Measurements from ENCODE around the gene EXOC4.
"Not testable (repeated sequence)": the region's sequence is repeated elsewhere in the genome, so short reads cannot be mapped to it uniquely, and the experiment has no call there.

Gene EXOC4

DNA sequence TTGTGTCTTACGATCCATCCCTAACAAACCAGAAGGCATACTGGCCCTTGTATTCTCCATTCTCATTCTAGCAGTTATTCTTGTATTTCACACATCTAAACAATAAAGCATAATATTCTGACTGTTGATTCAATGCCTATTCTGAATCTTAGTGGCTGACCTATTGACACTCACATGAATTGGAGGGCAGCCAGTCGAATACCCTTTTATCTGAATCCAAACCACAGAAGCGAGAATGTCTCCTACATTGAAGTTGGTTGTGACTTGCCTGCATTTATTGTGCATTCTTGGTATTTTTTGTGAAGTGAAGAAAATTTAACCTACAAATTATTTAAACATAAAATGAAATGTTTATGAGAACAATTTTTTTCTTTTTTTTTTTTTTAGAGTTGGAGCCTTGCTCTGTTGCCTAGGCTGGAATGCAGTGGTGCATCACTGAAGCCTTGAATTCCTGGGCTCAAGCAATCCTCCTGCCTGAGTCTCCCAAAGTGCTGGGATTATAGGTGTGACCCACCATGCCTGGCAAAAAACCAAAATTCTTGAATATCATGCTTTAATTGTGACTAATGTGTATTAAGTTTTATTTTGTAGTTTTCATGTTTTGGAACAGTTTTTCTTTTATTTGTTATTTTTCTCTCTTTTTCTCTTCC is 22.7 kb downstream of the EXOC4 start:
- no peak for DNase-seq (ENCODE audit: low read depth, low spot score)

DNA sequence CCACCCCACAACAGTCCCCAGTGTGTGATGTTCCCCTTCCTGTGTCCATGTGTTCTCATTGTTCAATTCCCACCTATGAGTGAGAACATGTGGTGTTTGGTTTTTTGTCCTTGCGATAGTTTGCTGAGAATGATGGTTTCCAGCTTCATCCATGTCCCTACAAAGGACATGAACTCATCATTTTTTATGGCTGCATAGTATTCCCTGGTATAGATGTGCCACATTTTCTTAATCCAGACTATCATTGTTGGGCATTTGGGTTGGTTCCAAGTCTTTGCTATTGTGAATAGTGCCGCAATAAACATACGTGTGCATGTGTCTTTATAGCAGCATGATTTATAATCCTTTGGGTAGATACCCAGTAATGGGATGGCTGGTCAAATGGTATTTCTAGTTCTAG is 26.1 kb downstream of the EXOC4 start:
- DNase-seq (ENCODE audit: low read depth, low spot score), result not testable (repeated sequence)

DNA sequence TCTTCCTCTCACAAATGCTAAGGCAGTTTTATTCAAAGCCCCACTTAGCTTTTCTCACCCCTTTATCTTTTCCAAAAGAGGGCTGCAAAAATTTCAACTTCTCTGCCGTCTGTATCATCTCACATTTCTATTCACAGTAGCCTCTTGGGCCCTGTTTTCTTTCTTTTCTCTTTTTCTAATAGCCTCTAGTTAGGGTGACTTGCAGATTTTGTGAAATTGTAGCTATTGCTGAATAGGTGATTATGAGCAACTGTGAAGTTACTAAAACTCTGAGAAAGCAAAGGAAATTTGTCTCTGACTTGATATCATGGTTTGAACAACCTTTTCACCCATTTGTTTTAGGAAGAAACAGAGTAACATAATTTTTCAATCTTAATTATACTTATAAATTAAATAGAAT is 29.2 kb downstream of the EXOC4 start:
- DNase-seq (ENCODE audit: low read depth, low spot score), result no peak

DNA sequence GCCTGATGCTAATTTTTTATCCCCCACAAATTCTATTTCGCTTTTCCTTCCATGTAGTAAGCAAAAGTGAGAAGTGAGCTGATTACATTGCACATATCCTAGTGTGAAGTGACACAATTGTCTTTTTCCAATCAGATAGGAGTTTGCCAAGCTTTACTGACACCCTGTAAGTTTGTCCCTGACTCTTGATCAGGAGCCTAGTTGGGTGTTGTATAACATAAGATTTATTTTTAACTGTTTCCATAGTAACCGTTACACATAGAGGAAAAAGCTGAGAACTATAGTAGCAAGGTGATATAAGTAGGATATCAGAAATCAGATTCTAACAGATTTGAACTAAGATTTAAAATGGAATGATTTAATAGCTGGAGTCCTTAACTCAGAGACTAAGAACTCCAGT is 31.2 kb downstream of the EXOC4 start:
- no peak for DNase-seq (ENCODE audit: low read depth, low spot score)

DNA sequence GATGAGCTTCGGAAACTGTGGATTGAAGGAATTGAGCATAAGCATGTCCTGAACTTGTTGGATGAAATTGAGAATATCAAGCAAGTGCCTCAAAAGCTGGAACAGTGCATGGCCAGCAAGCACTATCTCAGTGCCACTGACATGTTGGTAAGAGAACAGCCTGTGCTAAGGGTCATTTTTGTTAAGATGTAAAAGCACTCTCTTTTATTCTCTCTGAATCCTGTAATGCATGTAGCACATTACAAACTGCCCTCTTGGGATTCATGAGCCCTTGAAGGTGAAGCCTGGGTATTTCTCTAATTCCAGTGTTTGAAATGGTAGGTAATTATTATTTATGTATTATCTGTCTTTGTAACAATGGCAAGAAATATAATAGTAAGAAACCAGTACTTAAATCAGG is 36.1 kb downstream of the EXOC4 start:
- DNase-seq (ENCODE audit: low read depth, low spot score), result no peak

DNA sequence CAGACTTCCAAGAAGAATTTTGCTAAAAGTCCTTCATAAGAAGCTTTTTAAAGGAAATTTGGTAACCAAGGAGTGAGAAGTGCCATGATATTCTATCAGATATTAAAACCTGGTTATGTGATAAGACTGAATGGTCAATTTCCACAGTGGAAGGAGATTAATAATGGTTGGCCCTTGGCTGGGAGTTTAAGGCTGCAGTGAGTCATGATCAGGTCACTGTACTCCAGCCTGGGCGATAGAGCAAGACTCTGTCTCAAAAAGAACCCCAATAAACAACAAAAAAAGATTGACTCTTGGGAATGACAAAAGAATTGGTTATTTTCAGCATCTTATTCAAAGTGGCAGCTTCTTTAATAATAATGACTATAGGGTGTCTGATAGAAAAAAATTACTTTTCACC is 37.2 kb downstream of the EXOC4 start:
- DNase-seq (ENCODE audit: low read depth, low spot score), result no peak

DNA sequence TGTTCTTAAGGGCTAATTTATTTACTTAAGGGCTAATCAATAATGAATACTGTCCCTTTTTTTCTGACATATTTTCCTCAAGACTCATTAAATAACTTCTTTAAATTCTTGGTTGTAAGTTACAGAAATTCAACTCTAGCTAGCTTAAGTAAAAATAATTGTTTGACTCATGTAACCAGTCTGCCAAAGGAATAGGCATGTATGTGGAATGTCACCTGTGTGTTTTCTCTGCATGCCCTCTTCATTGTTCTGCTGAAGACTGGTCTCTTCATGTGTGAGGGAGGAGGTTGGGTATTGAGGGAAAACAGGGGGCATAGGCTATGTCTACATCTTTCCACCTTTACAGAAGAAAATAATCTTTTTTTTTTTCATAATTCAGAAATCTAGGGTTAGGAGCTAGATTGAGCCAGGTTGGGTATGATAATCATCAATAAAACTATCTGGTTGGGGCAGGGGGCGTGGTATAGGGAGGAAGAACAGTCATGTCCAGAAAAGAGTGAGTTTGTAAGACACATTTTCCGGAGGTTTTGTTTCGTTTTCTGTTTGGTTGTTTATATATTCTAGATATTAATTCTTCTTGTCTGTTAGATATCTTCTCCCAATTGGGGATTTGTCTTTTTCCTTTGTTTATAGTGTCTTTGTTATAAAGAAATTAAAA is 37.9 kb downstream of the EXOC4 start:
- DNase-seq (ENCODE audit: low read depth, low spot score), result no peak

DNA sequence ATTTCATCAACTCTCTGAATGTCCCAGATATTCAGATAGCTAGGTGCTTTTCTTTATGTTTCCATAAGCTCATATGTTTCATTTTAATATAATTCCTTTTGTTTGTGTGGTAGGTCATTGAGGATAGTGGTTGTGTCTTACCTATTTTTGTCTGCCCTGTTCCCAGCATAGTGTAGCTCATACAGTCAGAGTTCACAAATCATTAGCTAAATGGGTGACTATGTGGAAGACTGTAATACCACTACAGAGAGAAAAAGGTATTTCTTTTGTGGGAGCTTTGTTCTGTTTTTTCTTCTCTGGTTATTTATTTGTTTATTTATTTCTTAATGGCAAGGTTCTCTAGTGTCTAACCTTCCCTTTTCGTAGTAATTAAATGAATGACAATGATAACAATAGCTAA is 39.8 kb downstream of the EXOC4 start:
- DNase-seq (ENCODE audit: low read depth, low spot score), result no peak

DNA sequence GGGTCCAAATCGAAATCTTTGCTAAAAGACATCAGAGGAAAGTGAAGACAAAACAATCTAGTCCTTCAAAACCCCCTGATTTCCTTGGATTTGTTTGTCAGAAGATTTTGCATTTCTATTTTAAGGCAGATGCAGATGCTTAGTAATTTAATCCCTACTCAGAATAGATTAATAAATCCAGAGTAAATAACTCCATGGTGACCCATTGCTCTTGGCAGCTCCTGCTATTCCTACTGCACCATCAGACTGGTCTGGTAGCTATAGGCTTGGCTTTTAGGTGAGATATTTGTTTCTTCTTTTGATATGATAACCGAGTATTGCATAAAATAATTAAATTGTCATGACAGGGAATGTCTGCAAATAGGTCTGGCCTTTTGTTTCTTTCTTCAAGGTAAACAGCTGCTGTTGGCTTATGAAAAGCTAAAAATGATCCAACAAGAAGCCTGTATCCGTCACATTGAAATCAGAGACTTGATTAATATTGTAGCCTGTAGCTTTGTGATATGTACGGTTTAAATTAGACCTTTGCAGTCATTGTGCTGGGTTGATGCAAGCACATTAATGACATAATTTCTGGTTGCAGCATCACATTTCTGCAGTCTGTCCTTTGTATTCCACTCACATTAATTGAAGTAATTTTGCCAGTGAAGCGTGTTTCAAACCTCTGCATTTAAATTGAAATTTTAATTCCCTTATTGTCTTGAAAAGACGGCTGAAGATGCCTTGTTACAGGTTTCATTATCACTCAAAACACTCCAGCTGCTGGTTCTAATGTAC is 40.7 kb downstream of the EXOC4 start:
- DNase-seq (ENCODE audit: low read depth, low spot score), result no peak

DNA sequence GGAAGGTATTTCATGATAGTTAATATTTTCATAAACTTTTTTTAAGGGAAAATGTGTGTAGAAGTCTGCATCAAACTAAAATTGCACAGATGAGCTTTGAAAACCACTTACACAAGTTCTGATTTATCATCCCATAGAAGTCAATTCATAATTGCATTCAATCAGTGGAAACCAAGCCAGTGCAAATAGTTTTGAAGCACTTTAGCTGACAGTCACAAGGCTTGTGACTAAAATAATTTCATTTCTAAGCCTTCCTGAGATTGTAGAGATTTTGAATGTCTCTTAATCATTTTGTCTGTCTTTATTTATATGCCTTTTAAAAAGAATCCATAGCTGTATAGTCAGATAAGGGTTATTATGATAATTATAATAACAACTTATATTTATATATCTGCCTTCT is 41.4 kb downstream of the EXOC4 start:
- DNase-seq (ENCODE audit: low read depth, low spot score), result no peak

DNA sequence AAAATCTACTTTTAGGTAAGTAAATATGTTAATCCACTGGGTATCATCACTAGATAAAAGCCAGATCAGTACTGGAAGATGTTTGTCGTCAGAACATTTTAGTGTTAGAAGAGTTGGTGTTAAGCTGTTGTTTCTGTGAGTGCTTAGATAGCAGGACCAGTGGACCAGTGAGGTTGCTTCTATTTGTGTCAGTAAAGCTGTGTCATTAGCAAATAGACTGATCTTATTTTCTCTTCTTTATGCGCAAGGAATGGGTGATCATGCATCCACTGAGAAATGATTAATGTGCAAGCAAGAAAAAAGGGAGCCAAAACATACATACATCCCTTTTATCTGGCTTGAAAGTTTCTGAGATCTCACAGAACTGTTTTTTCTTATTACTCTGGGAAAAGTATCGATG is 42.6 kb downstream of the EXOC4 start:
- DNase-seq (ENCODE audit: low read depth, low spot score), result no peak

DNA sequence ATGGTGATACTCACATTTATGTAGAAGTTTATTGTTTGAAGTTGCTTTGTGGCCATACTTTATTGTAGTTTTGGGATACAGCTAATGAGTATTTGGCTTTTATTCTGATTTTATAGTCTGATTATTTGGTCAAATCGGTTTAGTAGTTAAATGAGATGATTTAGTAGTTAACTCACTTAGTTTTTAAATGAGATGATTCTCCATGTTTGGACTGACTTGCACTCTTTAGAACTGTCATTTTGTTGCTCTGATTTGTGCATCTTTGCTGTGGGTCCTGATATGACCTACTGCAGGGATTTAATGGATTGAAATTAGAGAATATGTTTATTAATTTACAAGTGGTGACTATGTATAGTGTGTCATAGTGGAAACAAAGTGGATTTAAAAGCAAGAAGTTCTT is 44.2 kb downstream of the EXOC4 start:
- no peak for DNase-seq (ENCODE audit: low read depth, low spot score)

DNA sequence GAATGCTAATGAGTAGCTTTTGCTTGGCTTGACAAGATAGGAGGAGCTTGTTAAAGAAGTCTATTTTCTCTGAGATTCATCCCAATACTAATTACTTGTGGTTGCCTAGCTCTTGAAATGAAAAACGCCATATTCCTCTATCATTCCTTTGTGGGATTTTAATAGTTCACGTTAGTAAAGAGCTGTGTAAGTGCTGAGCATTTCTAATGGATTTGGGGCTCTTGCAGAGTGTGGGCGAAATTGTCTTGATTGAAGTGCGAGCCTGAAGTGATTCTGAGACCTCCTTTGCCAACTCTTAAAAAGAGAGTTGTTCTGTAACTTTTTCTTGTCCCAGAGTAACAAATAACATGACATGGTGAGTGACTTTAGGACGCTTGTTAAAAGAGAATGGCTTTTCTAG is 45.2 kb downstream of the EXOC4 start:
- DNase-seq (ENCODE audit: low read depth, low spot score), result no peak

DNA sequence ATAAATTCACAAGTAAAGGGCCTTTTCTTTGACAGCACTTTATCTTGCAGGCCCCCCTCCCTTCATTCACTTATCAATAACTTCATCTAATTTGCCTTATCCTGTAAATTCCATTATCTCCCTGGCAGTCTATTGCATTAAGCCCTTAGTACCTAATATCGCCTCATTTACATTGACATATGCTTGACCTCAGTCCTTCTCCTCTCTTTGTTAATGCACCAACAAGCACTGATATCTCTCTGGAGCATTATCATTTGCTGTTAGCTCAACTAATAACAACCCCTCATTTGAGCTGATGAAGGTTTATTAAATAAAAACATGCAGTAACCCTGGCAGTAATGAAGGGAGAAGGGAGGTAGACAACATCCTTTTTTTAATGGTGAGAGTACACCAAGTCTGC is 46.8 kb downstream of the EXOC4 start:
- no peak for DNase-seq (ENCODE audit: low read depth, low spot score)

DNA sequence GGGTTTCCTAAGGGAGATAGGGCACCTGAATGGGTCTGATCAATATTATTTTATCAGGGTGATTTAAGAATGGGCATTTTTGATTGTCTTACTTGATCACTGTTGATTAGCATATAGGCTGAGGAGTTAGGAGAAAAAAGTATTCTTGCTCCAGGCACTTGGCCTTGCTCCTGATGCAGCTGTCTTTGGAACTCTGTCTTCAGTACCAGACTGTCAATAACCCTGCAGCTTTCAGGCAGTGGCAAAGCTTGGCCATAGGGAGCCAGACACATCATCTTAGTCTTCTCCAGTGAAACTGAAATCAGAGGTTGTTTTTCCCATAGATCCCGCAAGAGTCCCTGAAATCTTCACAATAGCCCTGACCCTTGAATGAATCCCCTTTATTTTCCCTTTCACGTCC is 47.2 kb downstream of the EXOC4 start:
- no peak for DNase-seq (ENCODE audit: low read depth, low spot score)

DNA sequence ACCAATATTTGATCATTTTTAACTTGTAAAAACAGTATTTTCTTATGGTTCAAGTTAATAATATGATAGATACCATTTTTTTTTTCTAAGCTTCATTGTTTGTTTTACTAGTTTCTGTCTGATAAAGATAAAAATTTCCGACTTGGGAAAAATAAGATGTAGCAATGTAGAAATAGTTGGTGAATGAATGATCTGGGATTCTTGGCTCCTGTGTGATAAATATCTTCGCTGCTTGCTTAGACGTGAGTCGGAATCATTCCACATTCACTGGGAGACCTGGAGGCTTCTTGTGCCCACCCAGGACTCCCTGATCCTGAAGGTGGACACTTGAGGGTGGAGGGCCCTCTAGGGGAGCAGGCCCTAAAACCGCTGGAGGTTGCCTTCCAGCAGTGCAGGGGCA is 47.9 kb downstream of the EXOC4 start:
- DNase-seq (ENCODE audit: low read depth, low spot score), result no peak

DNA sequence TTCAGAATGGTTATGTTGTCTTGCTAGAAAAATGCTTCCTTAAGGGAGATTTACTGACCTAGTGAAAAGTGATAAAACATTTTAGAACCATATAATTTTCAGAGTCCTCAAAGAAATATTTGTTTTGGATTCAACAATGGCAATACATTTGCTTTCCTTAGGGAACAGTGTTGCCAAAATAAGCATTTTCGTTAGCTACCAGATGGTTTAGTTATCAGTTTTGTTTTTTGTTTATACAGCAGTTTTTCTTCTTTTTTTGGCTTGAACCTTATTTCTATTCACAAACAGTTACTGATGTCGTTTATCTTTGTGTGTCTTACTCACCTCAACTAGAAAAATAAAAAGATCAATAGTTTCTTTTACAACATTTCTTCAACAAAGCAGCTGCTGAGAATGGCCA is 48.6 kb downstream of the EXOC4 start:
- DNase-seq (ENCODE audit: low read depth, low spot score), result peak; percentile 16

DNA sequence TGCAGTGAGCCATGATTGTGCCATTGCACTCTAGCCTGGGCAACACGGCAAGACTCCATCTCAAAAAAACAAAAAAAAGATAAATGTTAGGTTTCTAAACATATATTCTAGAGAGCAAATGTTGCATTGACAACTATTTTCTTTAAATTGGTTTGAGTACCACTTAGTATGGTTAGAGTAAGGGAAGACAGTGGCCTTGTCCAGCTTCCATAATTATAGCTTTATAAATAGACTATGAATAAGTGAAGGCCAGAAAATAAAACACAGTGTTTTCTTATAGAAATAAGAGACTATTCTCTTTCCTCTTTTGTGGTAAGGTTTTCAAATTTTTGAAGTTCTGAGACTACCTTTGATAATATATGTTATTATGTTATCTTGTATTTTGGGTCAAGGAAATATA is 50.5 kb downstream of the EXOC4 start:
- no peak for DNase-seq (ENCODE audit: low read depth, low spot score)

DNA sequence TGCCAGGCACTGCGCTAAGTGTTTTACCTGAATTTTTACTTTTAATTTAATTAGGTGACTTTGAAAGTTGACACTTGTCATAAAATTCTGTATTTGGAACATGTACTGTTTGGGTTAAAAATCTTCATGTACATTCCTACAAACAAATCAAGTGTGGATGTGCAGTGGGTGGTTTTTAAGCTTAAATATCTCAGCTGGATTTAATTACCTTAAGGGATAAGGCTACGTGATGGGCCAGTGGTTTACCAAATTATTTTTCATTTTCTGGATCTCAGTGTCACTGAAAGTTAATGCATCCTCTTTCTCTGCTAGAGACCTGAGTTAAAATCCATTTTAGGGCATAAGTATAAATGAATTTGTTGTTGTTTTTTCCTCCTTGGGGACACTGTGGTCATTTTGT is 51.1 kb downstream of the EXOC4 start:
- no peak for DNase-seq (ENCODE audit: low read depth, low spot score)

DNA sequence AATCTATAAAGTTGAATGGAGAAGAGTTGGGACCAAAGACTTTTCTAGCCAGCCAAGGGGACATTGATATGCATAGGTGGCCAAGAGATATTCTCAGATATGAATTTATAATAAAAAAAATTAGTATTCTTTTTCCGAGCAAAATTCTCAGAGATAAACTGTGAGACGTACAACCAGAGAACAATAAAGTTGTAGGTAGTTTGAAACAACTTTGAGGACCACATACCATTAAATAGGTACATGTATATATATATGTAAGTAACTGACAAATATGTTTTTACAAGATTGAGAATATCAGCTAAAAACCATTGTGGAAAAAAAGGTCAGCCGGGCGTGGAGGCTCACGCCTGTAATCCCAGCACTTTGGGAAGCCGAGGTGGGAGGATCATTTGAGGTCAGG is 56.5 kb downstream of the EXOC4 start:
- no peak for DNase-seq (ENCODE audit: low read depth, low spot score)

DNA sequence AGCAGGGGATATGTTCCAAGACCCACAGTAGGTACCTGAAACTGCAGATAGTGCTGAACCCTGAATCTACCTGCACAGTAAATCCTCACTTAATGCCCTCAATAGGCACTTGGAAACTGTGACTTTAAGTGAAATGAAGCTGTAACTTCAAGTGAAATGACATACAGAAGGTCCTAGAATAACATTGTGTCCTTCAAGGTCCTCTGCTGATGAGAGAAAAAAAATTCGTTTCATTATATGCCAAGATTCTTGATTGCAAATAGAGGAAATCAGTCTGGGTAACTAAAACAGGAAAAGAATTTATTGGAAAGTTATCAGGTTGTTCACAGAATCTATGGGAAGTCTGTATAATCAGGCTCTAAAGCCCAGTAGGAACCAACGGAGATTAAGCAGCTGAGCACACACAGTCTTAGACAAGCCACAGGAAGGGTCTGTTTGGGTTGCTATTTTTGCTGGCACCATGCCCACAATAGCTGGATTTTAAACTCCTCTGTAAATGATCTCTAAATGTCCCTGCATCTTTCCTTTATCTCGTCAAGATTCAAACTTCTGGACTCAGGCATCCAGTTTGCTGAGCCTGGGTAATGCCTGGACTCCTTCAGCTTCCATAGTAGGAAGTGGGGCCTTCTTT is 57.5 kb downstream of the EXOC4 start:
- DNase-seq (ENCODE audit: low read depth, low spot score), result peak; percentile 77

DNA sequence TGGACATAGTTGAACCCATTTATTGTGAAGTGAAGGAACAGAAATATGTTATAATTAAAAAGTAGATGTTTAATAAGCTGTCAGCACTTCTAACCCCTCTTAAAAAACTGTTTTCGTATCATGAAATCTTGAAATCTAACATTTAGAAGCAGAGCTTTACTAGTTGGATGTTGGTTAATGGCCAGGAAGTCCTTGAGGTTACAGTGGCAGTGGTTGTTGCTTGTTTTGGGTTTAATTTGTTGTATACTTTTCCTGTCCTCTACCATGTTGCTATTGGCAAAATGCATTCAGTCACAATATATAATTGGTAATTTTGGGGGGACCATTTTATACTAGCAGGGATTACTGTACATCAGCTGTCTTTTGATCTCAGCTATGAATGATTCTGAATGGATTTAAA is 60.7 kb downstream of the EXOC4 start:
- DNase-seq (ENCODE audit: low read depth, low spot score), result no peak

DNA sequence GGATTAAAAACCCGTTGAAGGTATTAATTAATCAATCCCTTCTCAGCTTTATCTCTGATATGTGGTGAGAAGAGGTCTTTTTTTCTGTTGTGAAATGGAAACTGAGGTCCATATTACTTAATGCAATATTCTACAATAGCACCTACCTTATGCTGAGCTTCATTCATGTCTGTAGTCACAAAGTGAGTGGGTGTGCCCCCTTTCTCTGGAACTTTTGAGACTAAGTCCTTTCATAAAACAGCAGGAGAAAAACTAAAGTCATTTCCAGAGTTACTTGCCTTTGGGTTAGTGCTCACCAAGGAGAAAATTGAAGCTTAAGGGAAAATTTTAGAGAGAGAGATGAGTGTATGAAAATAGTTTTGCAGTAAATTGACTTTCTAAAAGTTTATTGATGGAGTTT is 61.2 kb downstream of the EXOC4 start:
- DNase-seq (ENCODE audit: low read depth, low spot score), result no peak

All from brain pericyte (primary cell).